ENCODE results near the gene NALCN. TPM values are rescaled to one million over a fixed set of nuclear protein-coding genes. Genes with fewer than 3 reads are reported as not detected.

The NALCN gene
- total and polyA plus RNA-seq, 2 donors (not counting 1 experiment from before 2014, with no cell fraction given), result not detected

- Histone ChIP-seq H2AFZ (ENCODE audit: insufficient read depth, low read depth, low read length, poor library complexity, severe bottlenecking) (no peak overlapping the region), H4K20me1 (ENCODE audit: control insufficient read depth, insufficient read depth, low read length, poor library complexity, severe bottlenecking) (no peaks in the 10 kb centered on the region), H3K4me3 (ENCODE audit: control extremely low read depth in 1 of 5, extremely low read depth in 1 of 5, insufficient read depth in 1 of 5, low read depth in 2 of 5, low read length in 4 of 5) (no peak overlapping the region), H3K36me3 (replicated peaks in 1 of 2; ENCODE audit: control extremely low read depth in 1 of 2, control insufficient read depth in 1 of 2, extremely low read depth in 1 of 2, insufficient read depth in 2 of 2, low read length in 1 of 2) (no peaks in the 10 kb centered on the region), H3K9me3 (ENCODE audit: control extremely low read depth in 1 of 3, control insufficient read depth in 2 of 3, insufficient read depth in 1 of 3, low read length in 2 of 3) (peaks cover 0 to 3% (median 0%) of the 10 kb centered on the region in 3 donors), H3K27ac (ENCODE audit: low read length in 2 of 2) (no peak overlapping the region), H3K27me3 (replicated peaks in 1 of 4; ENCODE audit: control extremely low read depth in 1 of 4, control insufficient read depth in 3 of 4, insufficient read depth in 4 of 4, low read length in 3 of 4) (no peaks in the 10 kb centered on the region), H3K9ac (ENCODE audit: low read length) (no peak overlapping the region), H3K79me2 (ENCODE audit: control insufficient read depth, insufficient read depth, low read length) (no peaks in the 10 kb centered on the region), H3K4me1 (ENCODE audit: control insufficient read depth in 2 of 2, insufficient read depth in 2 of 2, low read length in 2 of 2) (no peaks in the 10 kb centered on the region), H3K4me2 (replicated peaks; ENCODE audit: low read depth, low read length, poor library complexity, severe bottlenecking) (no peak overlapping the region)
- CTCF ChIA-PET, result no interaction called here
- Mint-ChIP-seq H3K9me3 (ENCODE audit: insufficient read depth) (peaks cover 3% of the 10 kb centered on the region), H3K4me3 (no peak overlapping the region), H3K27ac (no peak overlapping the region), H3K4me1 (no peaks in the 10 kb centered on the region), H3K27me3 (no peaks in the 10 kb centered on the region)
- POLR2A ChIA-PET, result no interaction called here
- DNase-seq, result no peak
- intact Hi-C loops (cut with micrococcal nuclease), result no loop called here
- 73% methylated on average over 3 of the region's 6 CpGs for WGBS (ENCODE audit: insufficient coverage)
- TF ChIP-seq CTCF (IDR thresholded peaks at IDR 0.05) (no peak), EZH2 (IDR thresholded peaks at IDR 0.05; ENCODE audit: borderline replicate concordance, insufficient read depth, low read depth, low read length, poor library complexity, severe bottlenecking) (no peak)
- no peak for ATAC-seq (ENCODE audit: low read depth)
Measured at GRCh38 chr13:101026328-101026727, 390.0 kb downstream of the NALCN start.

DNA sequence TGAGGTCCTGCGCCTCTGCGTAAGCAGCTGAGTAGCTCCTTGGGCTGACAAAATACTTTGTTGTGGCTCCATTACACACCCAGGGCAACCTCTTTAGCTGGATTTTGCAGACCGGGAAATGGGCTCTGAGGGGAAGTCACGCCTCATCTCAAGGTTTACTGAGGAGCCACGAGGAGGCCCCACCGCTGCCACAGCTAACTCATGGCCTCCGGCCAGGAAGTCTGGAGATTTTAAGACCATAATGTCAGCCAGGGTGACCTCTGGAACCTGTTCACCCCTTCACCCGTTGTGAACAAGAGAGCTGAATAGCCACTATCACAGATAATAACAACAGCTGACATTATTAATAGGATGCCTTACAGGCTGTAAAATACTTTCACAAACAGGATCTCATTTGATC is 390.4 kb downstream of the NALCN start:
- TF ChIP-seq EZH2 (IDR thresholded peaks at IDR 0.05; ENCODE audit: borderline replicate concordance, insufficient read depth, low read depth, low read length, poor library complexity, severe bottlenecking) (no peak), CTCF (IDR thresholded peaks at IDR 0.05) (no peak)
- no peaks in the 10 kb centered on the region for H3K27me3 Mint-ChIP-seq
- POLR2A ChIA-PET, result no interaction called here
- H3K27ac Mint-ChIP-seq, result no peak overlapping the region
- 69% methylated on average over 6 of the region's 8 CpGs for WGBS (ENCODE audit: insufficient coverage)
- no peak for DNase-seq
- H3K9me3 ChIP-seq (ENCODE audit: control extremely low read depth in 1 of 3, control insufficient read depth in 2 of 3, insufficient read depth in 1 of 3, low read length in 2 of 3), result peaks cover 0 to 3% (median 0%) of the 10 kb centered on the region in 3 donors
- no peaks in the 10 kb centered on the region for H3K79me2 ChIP-seq (ENCODE audit: control insufficient read depth, insufficient read depth, low read length)
- no peaks in the 10 kb centered on the region for H3K4me1 ChIP-seq (ENCODE audit: control insufficient read depth in 2 of 2, insufficient read depth in 2 of 2, low read length in 2 of 2)
- no peak overlapping the region for H3K27ac ChIP-seq (ENCODE audit: low read length in 2 of 2)
- no peaks in the 10 kb centered on the region for H4K20me1 ChIP-seq (ENCODE audit: control insufficient read depth, insufficient read depth, low read length, poor library complexity, severe bottlenecking)
- no peaks in the 10 kb centered on the region for H3K4me1 Mint-ChIP-seq
- H3K9me3 Mint-ChIP-seq (ENCODE audit: insufficient read depth), result peaks cover under 1% of the 10 kb centered on the region
- CTCF ChIA-PET, result no interaction called here
- no peak overlapping the region for H2AFZ ChIP-seq (ENCODE audit: insufficient read depth, low read depth, low read length, poor library complexity, severe bottlenecking)
- H3K27me3 ChIP-seq (replicated peaks in 1 of 4; ENCODE audit: control extremely low read depth in 1 of 4, control insufficient read depth in 3 of 4, insufficient read depth in 4 of 4, low read length in 3 of 4), result no peaks in the 10 kb centered on the region
- no peak overlapping the region for H3K4me3 Mint-ChIP-seq
- H3K9ac ChIP-seq (ENCODE audit: low read length), result no peak overlapping the region
- H3K4me2 ChIP-seq (replicated peaks; ENCODE audit: low read depth, low read length, poor library complexity, severe bottlenecking), result no peak overlapping the region
- no peak overlapping the region for H3K4me3 ChIP-seq (ENCODE audit: control extremely low read depth in 1 of 5, extremely low read depth in 1 of 5, insufficient read depth in 1 of 5, low read depth in 2 of 5, low read length in 4 of 5)
- ATAC-seq (ENCODE audit: low read depth), result no peak
- no peaks in the 10 kb centered on the region for H3K36me3 ChIP-seq (replicated peaks in 1 of 2; ENCODE audit: control extremely low read depth in 1 of 2, control insufficient read depth in 1 of 2, extremely low read depth in 1 of 2, insufficient read depth in 2 of 2, low read length in 1 of 2)
- intact Hi-C loops (cut with micrococcal nuclease), result no loop called here

Measured in B cell (primary cell).